LNCAP (cell line): ENCODE measurements around the gene TSPAN9.

Experiments used
- TF ChIP-seq, protein P1 (sequence below): fragments of 450-650 bp; IDR thresholded peaks from 2 replicates; pipeline ENCODE4 v1.5.1; 2017; ENCODE audit warnings: mild to moderate bottlenecking

TSPAN9 gene

GRCh38 chr12:3319723-3320492 lies 242.7 kb downstream of the TSPAN9 start:
- TF ChIP-seq, protein P1, sequence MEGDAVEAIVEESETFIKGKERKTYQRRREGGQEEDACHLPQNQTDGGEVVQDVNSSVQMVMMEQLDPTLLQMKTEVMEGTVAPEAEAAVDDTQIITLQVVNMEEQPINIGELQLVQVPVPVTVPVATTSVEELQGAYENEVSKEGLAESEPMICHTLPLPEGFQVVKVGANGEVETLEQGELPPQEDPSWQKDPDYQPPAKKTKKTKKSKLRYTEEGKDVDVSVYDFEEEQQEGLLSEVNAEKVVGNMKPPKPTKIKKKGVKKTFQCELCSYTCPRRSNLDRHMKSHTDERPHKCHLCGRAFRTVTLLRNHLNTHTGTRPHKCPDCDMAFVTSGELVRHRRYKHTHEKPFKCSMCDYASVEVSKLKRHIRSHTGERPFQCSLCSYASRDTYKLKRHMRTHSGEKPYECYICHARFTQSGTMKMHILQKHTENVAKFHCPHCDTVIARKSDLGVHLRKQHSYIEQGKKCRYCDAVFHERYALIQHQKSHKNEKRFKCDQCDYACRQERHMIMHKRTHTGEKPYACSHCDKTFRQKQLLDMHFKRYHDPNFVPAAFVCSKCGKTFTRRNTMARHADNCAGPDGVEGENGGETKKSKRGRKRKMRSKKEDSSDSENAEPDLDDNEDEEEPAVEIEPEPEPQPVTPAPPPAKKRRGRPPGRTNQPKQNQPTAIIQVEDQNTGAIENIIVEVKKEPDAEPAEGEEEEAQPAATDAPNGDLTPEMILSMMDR: no peak

DNA sequence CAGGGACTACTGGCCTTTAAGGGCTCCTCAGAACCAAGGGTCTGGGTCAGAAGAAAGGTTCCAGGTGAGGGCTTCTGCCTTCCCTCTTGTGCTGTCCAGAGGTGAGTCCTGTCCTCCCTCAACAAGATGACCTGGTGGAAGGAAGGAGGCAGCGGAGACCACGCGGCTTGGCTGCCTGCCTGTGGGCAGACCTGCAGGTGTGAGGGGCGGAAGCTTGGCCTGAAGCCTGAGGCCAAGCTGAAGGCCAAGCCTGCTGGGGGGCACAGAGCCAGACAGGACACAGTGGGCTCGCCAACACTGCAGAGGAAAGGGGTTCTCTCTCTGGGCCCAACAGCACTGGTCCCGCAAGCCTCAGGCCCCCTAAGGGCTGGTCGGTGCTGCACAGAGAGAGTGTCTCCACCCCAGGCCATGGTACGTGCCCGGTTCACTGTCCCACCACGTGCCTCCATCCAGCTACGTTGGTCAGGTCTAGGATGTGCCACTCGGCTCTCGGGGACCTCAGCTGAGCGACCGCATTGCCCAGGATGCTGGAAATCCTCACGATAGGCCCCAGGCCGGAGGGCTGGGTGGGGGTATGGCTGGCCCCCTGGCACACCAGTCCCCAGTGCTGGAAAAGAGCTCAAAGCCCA lies 243.8 kb downstream of the TSPAN9 start:
- TF ChIP-seq, protein P1: no peak

DNA sequence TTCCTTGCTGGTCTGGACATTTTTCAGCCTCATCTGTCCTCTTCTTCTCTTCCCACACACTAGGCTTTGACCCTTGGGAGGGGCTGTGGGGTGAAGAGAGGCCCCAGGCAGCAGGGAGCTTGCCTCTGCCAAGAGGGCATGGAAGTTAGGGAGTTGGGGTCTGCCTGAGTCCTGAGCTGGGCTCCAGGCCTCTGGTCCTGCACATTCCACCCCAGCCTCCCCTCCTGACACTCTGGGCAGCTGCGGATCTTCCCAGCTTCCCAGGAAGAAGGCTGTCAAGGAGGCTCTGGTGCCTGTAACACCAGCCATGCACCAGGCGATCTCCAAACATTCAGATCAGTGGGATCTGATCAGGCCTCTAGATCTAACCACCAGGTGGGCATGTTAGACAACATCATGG lies 244.7 kb downstream of the TSPAN9 start:
- TF ChIP-seq, protein P1: no peak

- TF ChIP-seq, protein P1: no peak
Observed at GRCh38 chr12:3323002-3323685, 246.0 kb downstream of the TSPAN9 start.

DNA sequence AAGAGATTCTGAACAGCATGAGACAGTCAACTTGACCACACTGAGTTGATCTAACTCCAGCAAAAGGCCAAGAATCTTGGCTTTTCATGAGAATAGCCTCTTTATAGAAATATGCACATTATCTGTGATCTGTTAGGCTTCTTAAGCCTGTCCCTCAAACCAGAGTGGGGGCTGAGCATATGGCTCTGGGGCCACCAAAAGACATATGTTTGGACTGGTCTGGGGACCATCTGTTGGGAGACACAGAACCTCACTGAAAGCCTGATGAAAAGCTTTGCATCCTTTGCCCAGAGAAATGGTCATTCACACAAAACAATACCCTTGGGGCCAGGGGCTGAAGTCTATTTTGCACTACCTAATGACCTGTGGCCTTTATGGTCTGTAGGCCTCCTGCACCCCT lies 248.6 kb downstream of the TSPAN9 start:
- TF ChIP-seq, protein P1: no peak

- TF ChIP-seq, protein P1: no peak
Observed at GRCh38 chr12:3326156-3326849, 249.1 kb downstream of the TSPAN9 start.
